Activated B cell treated with CpG ODN at 0.5 μM for 24 hours (primary cell): Measurements from ENCODE around the gene PHF21A. TPM values are rescaled to one million over a fixed set of nuclear protein-coding genes. Genes with fewer than 3 reads are reported as not detected.
A peak's percentile ranks its signal among the peaks of the same experiment; 100 is the strongest.

Experiments used
- ATAC-seq: fragments of 200-7000 bp; cut with Tn5 transposase; one replicate; pipeline ENCODE4 v1.10.0; 2021; ENCODE audit warnings: low read depth, mild to moderate bottlenecking, moderate library complexity
- CTCF ChIA-PET: fragments of 350-600 bp; sonication (Branson Sonifier 250); formaldehyde crosslinking; loops from one replicate; lab custom pipeline; 2021; ENCODE audit warnings: antibody characterized with exemption; lab: Charles Lee
- POLR2A ChIA-PET: fragments of 350-600 bp; sonication (Branson Sonifier 250); formaldehyde crosslinking; loops from one replicate; lab custom pipeline; 2021; ENCODE audit warnings: antibody characterized with exemption; lab: Charles Lee
- DNase-seq: peaks from one replicate; pipeline ENCODE4 v3.0.0; 2022
- H3K27ac Mint-ChIP-seq: one replicate; pipeline ENCODE4 v1.8.0; 2020; ENCODE audit warnings: mixed read lengths
- H3K27me3 Mint-ChIP-seq: one replicate; pipeline ENCODE4 v1.8.0; 2021; ENCODE audit warnings: mixed read lengths
- H3K36me3 Mint-ChIP-seq: one replicate; pipeline ENCODE4 v1.8.0; 2021; ENCODE audit warnings: low read depth, mixed read lengths
- H3K4me1 Mint-ChIP-seq: one replicate; pipeline ENCODE4 v1.8.0; 2021; ENCODE audit warnings: mixed read lengths
- H3K4me3 Mint-ChIP-seq: one replicate; pipeline ENCODE4 v1.8.0; 2020; ENCODE audit warnings: mild to moderate bottlenecking, mixed read lengths
- H3K9me3 Mint-ChIP-seq: one replicate; pipeline ENCODE4 v1.8.0; 2020; ENCODE audit warnings: mixed read lengths
- CTCF ChIP-seq: fragments of 200-600 bp; IDR thresholded peaks from one replicate; pipeline ENCODE4 v1.8.0; 2022; ENCODE audit warnings: antibody characterized with exemption, mild to moderate bottlenecking
- intact Hi-C: fragments of 100-400 bp; cut with micrococcal nuclease; formaldehyde crosslinking; loops from one replicate; pipeline ENCODE4 v1.15.1; 2024
- total RNA-seq: library from RNA; stranded (reverse); gene quantifications from 2 replicates; pipeline ENCODE4 v1.2.3, GENCODE V29; 2022

PHF21A gene
- total RNA-seq, 1 donor from 2014 or later = 71.0 TPM

GRCh38 chr11:45899448-45900174 is 221.6 kb downstream of the PHF21A start:
- intact Hi-C loops = loop anchor here (1.0 to 2.0 kb wide), 5 partner anchors 14 to 94 kb away; partner anchors contain the start of genes MAPK8IP1 and SLC35C1
- ChIA-PET POLR2A (interaction anchor here (0.6 to 1.3 kb wide), 6 partner anchors 16 to 1366 kb away, joined by 3 to 6 read pairs (median 4); partner anchors contain the start of gene PEX16), CTCF (interaction anchor here (1.5 to 2.1 kb wide), 2 partner anchors 65 to 66 kb away, joined by 5 to 7 read pairs; no protein-coding TSS in a partner anchor)
- H3K9me3 Mint-ChIP-seq = no peaks in the 10 kb centered on the region
- H3K4me1 Mint-ChIP-seq = peaks cover 8% of the 10 kb centered on the region
- H3K27ac Mint-ChIP-seq = no peak overlapping the region
- TF ChIP-seq CTCF = no peak
- DNase-seq = peak; percentile 74
- peaks cover 25% of the 10 kb centered on the region for H3K27me3 Mint-ChIP-seq
- ATAC-seq = peak; percentile 87
- H3K36me3 Mint-ChIP-seq = no peaks in the 10 kb centered on the region
- H3K4me3 Mint-ChIP-seq = peak overlapping the region; percentile 76

- ATAC-seq = no peak
- intact Hi-C loops = loop anchor here (1.0 to 2.0 kb wide), 5 partner anchors 14 to 94 kb away; partner anchors contain the start of genes MAPK8IP1 and SLC35C1
- POLR2A ChIA-PET = interaction anchor here (0.6 to 1.3 kb wide), 6 partner anchors 17 to 1366 kb away, joined by 3 to 6 read pairs (median 4); partner anchors contain the start of gene PEX16
- H3K9me3 Mint-ChIP-seq = no peaks in the 10 kb centered on the region
- CTCF ChIA-PET = interaction anchor here (2.1 kb wide), 1 partner anchor 66 kb away, joined by 5 read pairs; no protein-coding TSS in a partner anchor
- H3K4me3 Mint-ChIP-seq = peak overlapping the region; percentile 76
- no peak overlapping the region for H3K27ac Mint-ChIP-seq
- no peak for DNase-seq
- no peak for TF ChIP-seq CTCF
- H3K4me1 Mint-ChIP-seq = peaks cover 8% of the 10 kb centered on the region
- H3K36me3 Mint-ChIP-seq = no peaks in the 10 kb centered on the region
- H3K27me3 Mint-ChIP-seq = peaks cover 28% of the 10 kb centered on the region
These were observed 222.2 kb downstream of the PHF21A start for GRCh38 chr11:45899086-45899447.

GRCh38 chr11:45897556-45897955 is 223.7 kb downstream of the PHF21A start:
- H3K36me3 Mint-ChIP-seq = no peaks in the 10 kb centered on the region
- intact Hi-C loops = no loop called here
- H3K4me1 Mint-ChIP-seq = peaks cover 8% of the 10 kb centered on the region
- CTCF ChIA-PET = interaction anchor here (2.1 kb wide), 1 partner anchor 68 kb away, joined by 5 read pairs; no protein-coding TSS in a partner anchor
- no peak for DNase-seq
- no peak overlapping the region for H3K4me3 Mint-ChIP-seq
- ATAC-seq = no peak
- TF ChIP-seq CTCF = no peak
- H3K27ac Mint-ChIP-seq = no peak overlapping the region
- no peaks in the 10 kb centered on the region for H3K9me3 Mint-ChIP-seq
- H3K27me3 Mint-ChIP-seq = peaks cover 34% of the 10 kb centered on the region
- POLR2A ChIA-PET = interaction anchor here (0.7 to 1.0 kb wide), 2 partner anchors 20 to 51 kb away, joined by 4 to 9 read pairs; partner anchors contain the start of genes CRY2 and PEX16

GRCh38 chr11:45896422-45896984 is 224.8 kb downstream of the PHF21A start:
- H3K27ac Mint-ChIP-seq = no peak overlapping the region
- CTCF ChIA-PET = interaction anchor here (0.6 to 1.6 kb wide), 2 partner anchors 56 to 69 kb away, joined by 3 to 4 read pairs; no protein-coding TSS in a partner anchor

More at GRCh38 chr11:45896422-45896984, 224.8 kb downstream of the PHF21A start:
- Mint-ChIP-seq H3K9me3 (no peaks in the 10 kb centered on the region), H3K36me3 (no peaks in the 10 kb centered on the region), H3K4me1 (peaks cover 8% of the 10 kb centered on the region), H3K4me3 (no peak overlapping the region), H3K27me3 (peaks cover 36% of the 10 kb centered on the region)
- TF ChIP-seq CTCF = no peak
- ATAC-seq (no peak), DNase-seq (no peak)
- intact Hi-C loops = no loop called here
- POLR2A ChIA-PET = interaction anchor here (0.8 to 1.0 kb wide), 2 partner anchors 13 to 21 kb away, joined by 3 to 4 read pairs; partner anchors contain the start of gene PEX16
